HEK293 (cell line): ENCODE measurements around the gene PA2G4.

Experiments used
- CTCF ChIA-PET: fragments of 350-600 bp; formaldehyde crosslinking; extraction: SDS; loops from one replicate; lab custom pipeline; 2021; ENCODE audit warnings: antibody characterized with exemption; lab: Yijun Ruan, JAX
- POLR2A ChIA-PET: fragments of 300-600 bp; formaldehyde crosslinking; extraction: SDS; loops from one replicate; lab custom pipeline; 2020; ENCODE audit warnings: antibody characterized with exemption, inconsistent platforms; lab: Yijun Ruan, JAX
- H3K27ac ChIP-seq: fragments of 200-500 bp; sonication (Bioruptor generic); 2 replicates; pipeline ENCODE4 v1.5.1; 2014; ENCODE audit warnings: low read depth, low read length, control low read depth, inconsistent platforms; ENCODE audit errors: extremely low read depth
- H3K36me3 ChIP-seq, 2 experiments: fragments of 200-500 bp in 1 of 2; sonication (Bioruptor generic) in 1 of 2; 1 replicate in 1 of 2; 2 replicates in 1 of 2; pipeline ENCODE4 v1.5.1; 2014 to 2017; ENCODE audit warnings: inconsistent platforms in 2 of 2, low read length in 2 of 2; ENCODE audit not compliant: control insufficient read depth in 2 of 2, insufficient read depth in 1 of 2
- H3K4me1 ChIP-seq: fragments of 200-500 bp; sonication (Bioruptor generic); 2 replicates; pipeline ENCODE4 v1.5.1; 2014; ENCODE audit warnings: mild to moderate bottlenecking, low read length, inconsistent platforms; ENCODE audit not compliant: control insufficient read depth, insufficient read depth
- H3K4me3 ChIP-seq: 2 replicates; pipeline ENCODE4 v1.5.1; 2011; ENCODE audit warnings: low read depth, mild to moderate bottlenecking, control low read depth, low read length, moderate library complexity
- H3K9me3 ChIP-seq: fragments of 200-500 bp; sonication (Bioruptor generic); 2 replicates; pipeline ENCODE4 v1.5.1; 2014; ENCODE audit warnings: low read depth, low read length, inconsistent platforms; ENCODE audit not compliant: control insufficient read depth, insufficient read depth
- BCL11B ChIP-seq: fragments of 450-650 bp; formaldehyde crosslinking; IDR thresholded peaks from 2 replicates; pipeline ENCODE4 v1.5.1; 2016; ENCODE audit warnings: low read depth, missing biosample characterization, missing genetic modification characterization
- CTCF ChIP-seq: fragments of 450-650 bp; formaldehyde crosslinking; IDR thresholded peaks from 2 replicates; pipeline ENCODE4 v1.5.1; 2016; ENCODE audit warnings: missing biosample characterization, missing genetic modification characterization
- GLIS1 ChIP-seq: fragments of 450-650 bp; formaldehyde crosslinking; IDR thresholded peaks from 2 replicates; pipeline ENCODE4 v1.5.1; 2016; ENCODE audit warnings: missing biosample characterization, missing genetic modification characterization
- HOXD13 ChIP-seq: sonication (generic); formaldehyde crosslinking; IDR thresholded peaks from 2 replicates; pipeline ENCODE4 v1.8.0; 2022; ENCODE audit warnings: missing genetic modification reagents, borderline replicate concordance
- IKZF3 ChIP-seq: fragments of 450-650 bp; IDR thresholded peaks from 2 replicates; pipeline ENCODE4 v1.5.0; 2018; ENCODE audit warnings: missing biosample characterization, mild to moderate bottlenecking, missing genetic modification characterization, moderate library complexity
- KLF8 ChIP-seq: fragments of 450-650 bp; formaldehyde crosslinking; IDR thresholded peaks from 2 replicates; pipeline ENCODE4 v1.5.1; 2016; ENCODE audit warnings: missing biosample characterization, missing genetic modification characterization
- MYNN ChIP-seq: fragments of 450-650 bp; formaldehyde crosslinking; IDR thresholded peaks from 2 replicates; pipeline ENCODE4 v1.5.1; 2016; ENCODE audit warnings: missing biosample characterization, missing genetic modification characterization, borderline replicate concordance
- WT1 ChIP-seq: fragments of 450-650 bp; formaldehyde crosslinking; IDR thresholded peaks from 2 replicates; pipeline ENCODE4 v1.5.1; 2016; ENCODE audit warnings: missing biosample characterization, missing genetic modification characterization
- ZEB2 ChIP-seq: fragments of 450-650 bp; formaldehyde crosslinking; IDR thresholded peaks from 2 replicates; pipeline ENCODE4 v1.5.1; 2016; ENCODE audit warnings: missing biosample characterization, missing genetic modification characterization
- ZFP37 ChIP-seq: fragments of 450-650 bp; formaldehyde crosslinking; IDR thresholded peaks from 2 replicates; pipeline ENCODE4 v1.5.1; 2016; ENCODE audit warnings: missing biosample characterization, missing genetic modification characterization
- ZFP69B ChIP-seq: fragments of 450-650 bp; formaldehyde crosslinking; IDR thresholded peaks from 2 replicates; pipeline ENCODE4 v1.5.1; 2016; ENCODE audit warnings: missing biosample characterization, missing genetic modification characterization
- ZNF10 ChIP-seq: fragments of 450-650 bp; formaldehyde crosslinking; IDR thresholded peaks from 2 replicates; pipeline ENCODE4 v1.5.1; 2017; ENCODE audit warnings: missing biosample characterization, missing genetic modification characterization
- ZNF266 ChIP-seq: fragments of 450-650 bp; formaldehyde crosslinking; IDR thresholded peaks from 2 replicates; pipeline ENCODE4 v1.5.1; 2016; ENCODE audit warnings: missing biosample characterization, missing genetic modification characterization, low read depth
- ZNF398 ChIP-seq: fragments of 450-650 bp; formaldehyde crosslinking; IDR thresholded peaks from 2 replicates; pipeline ENCODE4 v1.5.1; 2017; ENCODE audit warnings: missing biosample characterization, missing genetic modification characterization
- ZNF510 ChIP-seq: fragments of 450-650 bp; formaldehyde crosslinking; IDR thresholded peaks from 2 replicates; pipeline ENCODE4 v1.5.1; 2018; ENCODE audit warnings: mild to moderate bottlenecking, missing genetic modification characterization, missing biosample characterization; ENCODE audit not compliant: insufficient replicate concordance
- ZNF561 ChIP-seq: fragments of 450-650 bp; IDR thresholded peaks from 2 replicates; pipeline ENCODE4 v1.5.1; 2018; ENCODE audit warnings: missing biosample characterization, missing genetic modification characterization, borderline replicate concordance
- ZNF600 ChIP-seq: fragments of 450-650 bp; formaldehyde crosslinking; IDR thresholded peaks from 2 replicates; pipeline ENCODE4 v1.5.1; 2016; ENCODE audit warnings: missing biosample characterization, missing genetic modification characterization
- ZNF610 ChIP-seq: fragments of 450-650 bp; formaldehyde crosslinking; IDR thresholded peaks from 2 replicates; pipeline ENCODE4 v1.5.1; 2016; ENCODE audit warnings: missing biosample characterization, missing genetic modification characterization, borderline replicate concordance
- ZNF623 ChIP-seq: fragments of 450-650 bp; formaldehyde crosslinking; IDR thresholded peaks from 2 replicates; pipeline ENCODE4 v1.5.1; 2016; ENCODE audit warnings: missing biosample characterization, missing genetic modification characterization
- ZNF654 ChIP-seq: fragments of 450-650 bp; formaldehyde crosslinking; IDR thresholded peaks from 2 replicates; pipeline ENCODE4 v1.5.1; 2016; ENCODE audit warnings: low read depth, missing biosample characterization, missing genetic modification characterization
- ZNF830 ChIP-seq: fragments of 450-650 bp; IDR thresholded peaks from 2 replicates; pipeline ENCODE4 v1.5.0; 2018; ENCODE audit warnings: missing biosample characterization, missing genetic modification characterization, low read depth, mild to moderate bottlenecking, moderate library complexity
- ZNF837 ChIP-seq: fragments of 450-650 bp; formaldehyde crosslinking; IDR thresholded peaks from 2 replicates; pipeline ENCODE4 v1.5.1; 2016; ENCODE audit warnings: missing biosample characterization, missing genetic modification characterization
- ZSCAN30 ChIP-seq: fragments of 450-650 bp; IDR thresholded peaks from 2 replicates; pipeline ENCODE4 v1.5.1; 2018; ENCODE audit warnings: missing biosample characterization, mild to moderate bottlenecking, missing genetic modification characterization, moderate library complexity

Gene PA2G4

DNA sequence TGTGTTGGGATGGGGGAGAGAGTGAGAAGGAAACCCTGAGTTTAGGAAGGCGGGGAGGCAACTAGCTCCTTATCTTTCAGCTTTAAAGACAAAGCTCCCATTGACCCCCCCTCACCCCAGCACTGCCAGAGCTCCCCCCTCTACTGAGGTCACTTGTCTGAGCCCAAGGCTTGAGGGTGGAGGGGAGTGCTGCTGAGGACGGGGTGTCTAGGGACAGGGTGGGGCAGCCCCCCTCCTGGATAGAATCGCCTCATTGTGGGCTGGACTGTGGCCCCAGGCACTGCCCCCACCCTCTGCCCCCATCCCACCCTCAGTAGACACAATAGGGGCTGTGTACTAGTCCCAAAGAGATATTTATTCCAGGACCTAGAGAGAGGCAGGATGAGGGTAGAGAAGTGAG lies 21.4 kb upstream of the PA2G4 start:
- Histone ChIP-seq H3K36me3 (peaks cover 0 to 3% of the 10 kb centered on the region in 2 experiments; a peak in 1 of 3 replicates), H3K4me3 (no peak overlapping the region), H3K4me1 (no peaks in the 10 kb centered on the region; the same call in 1 of the 2 replicates), H3K9me3 (no peaks in the 10 kb centered on the region), H3K27ac (no peak overlapping the region)
- CTCF ChIA-PET, result interaction anchor here (0.6 to 1.8 kb wide), 5 partner anchors 20 to 253 kb away, joined by 3 to 8 read pairs (median 3); partner anchors contain the start of gene SUOX
- peak; percentile 55 for TF ChIP-seq ZNF398 (tag by site-specific recombination)
- TF ChIP-seq MYNN (tag by site-specific recombination), result no peak
- POLR2A ChIA-PET, result interaction anchor here (0.5 to 5.0 kb wide), 2 partner anchors 21 to 38 kb away, joined by 3 to 39 read pairs; partner anchors contain the start of gene PA2G4

DNA sequence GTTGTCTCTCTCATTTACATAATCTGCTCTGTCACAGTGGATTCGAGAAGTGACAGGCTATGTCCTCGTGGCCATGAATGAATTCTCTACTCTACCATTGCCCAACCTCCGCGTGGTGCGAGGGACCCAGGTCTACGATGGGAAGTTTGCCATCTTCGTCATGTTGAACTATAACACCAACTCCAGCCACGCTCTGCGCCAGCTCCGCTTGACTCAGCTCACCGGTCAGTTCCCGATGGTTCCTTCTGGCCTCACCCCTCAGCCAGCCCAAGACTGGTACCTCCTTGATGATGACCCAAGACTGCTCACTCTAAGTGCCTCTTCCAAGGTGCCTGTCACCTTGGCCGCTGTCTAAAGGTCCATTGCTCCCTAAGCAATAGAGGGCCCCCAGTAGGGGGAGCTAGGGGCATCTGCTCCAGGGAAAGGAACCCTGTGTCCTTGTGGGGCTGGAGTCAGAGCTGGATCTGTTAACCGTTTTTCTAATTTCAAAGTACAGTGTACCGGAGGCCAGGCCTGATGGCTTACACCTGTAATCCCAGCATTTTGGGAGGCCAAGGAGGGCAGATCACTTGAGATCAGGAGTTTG lies 19.3 kb upstream of the PA2G4 start:
- no peak overlapping the region for H3K27ac ChIP-seq
- peaks cover 0 to 10% of the 10 kb centered on the region in 2 experiments; a peak in 2 of 3 replicates for H3K36me3 ChIP-seq
- no peak for TF ChIP-seq BCL11B
- 0 out of 2 replicates have a peak, but pooled peaks have one; percentile 48 for TF ChIP-seq ZSCAN30
- TF ChIP-seq ZNF561 (tag by site-specific recombination), result peak; percentile 38; the same call in 1 of the 2 replicates
- peak; percentile 43 for TF ChIP-seq ZNF654
- no peak for TF ChIP-seq ZNF10 (tag by site-specific recombination)
- 0 out of 2 replicates have a peak, but pooled peaks have one; percentile 10 for TF ChIP-seq CTCF
- TF ChIP-seq IKZF3 (tag by site-specific recombination), result peak; percentile 56; the same call in 1 of the 2 replicates
- POLR2A ChIA-PET, result interaction anchor here (0.5 to 5.0 kb wide), 4 partner anchors 17 to 33 kb away, joined by 3 to 39 read pairs (median 6); partner anchors contain the start of genes PA2G4 and ZC3H10
- CTCF ChIA-PET, result interaction anchor here (0.5 to 1.7 kb wide), 18 partner anchors 8 to 384 kb away, joined by 3 to 9 read pairs (median 4); partner anchors contain the start of genes ESYT1, PA2G4 and ZC3H10
- no peak overlapping the region for H3K4me3 ChIP-seq
- no peaks in the 10 kb centered on the region for H3K9me3 ChIP-seq
- no peaks in the 10 kb centered on the region; the same call in 1 of the 2 replicates for H3K4me1 ChIP-seq

- Histone ChIP-seq H3K27ac (no peak overlapping the region), H3K36me3 (peaks cover 0 to 10% of the 10 kb centered on the region in 2 experiments; a peak in 2 of 3 replicates), H3K9me3 (no peaks in the 10 kb centered on the region), H3K4me1 (no peaks in the 10 kb centered on the region), H3K4me3 (no peak overlapping the region)
- ChIA-PET CTCF (interaction anchor here (0.9 to 1.7 kb wide), 9 partner anchors 9 to 196 kb away, joined by 3 to 9 read pairs (median 3); partner anchors contain the start of genes PA2G4 and ZC3H10), POLR2A (interaction anchor here (0.6 to 5.0 kb wide), 3 partner anchors 18 to 33 kb away, joined by 3 to 39 read pairs (median 10); partner anchors contain the start of genes PA2G4 and ZC3H10)
- TF ChIP-seq WT1 (tag by site-specific recombination) (peak; percentile 39; the same call in 1 of the 2 replicates), ZNF266 (tag by site-specific recombination) (no peak)
Measured at GRCh38 chr12:56086096-56086495, 18.3 kb upstream of the PA2G4 start.

DNA sequence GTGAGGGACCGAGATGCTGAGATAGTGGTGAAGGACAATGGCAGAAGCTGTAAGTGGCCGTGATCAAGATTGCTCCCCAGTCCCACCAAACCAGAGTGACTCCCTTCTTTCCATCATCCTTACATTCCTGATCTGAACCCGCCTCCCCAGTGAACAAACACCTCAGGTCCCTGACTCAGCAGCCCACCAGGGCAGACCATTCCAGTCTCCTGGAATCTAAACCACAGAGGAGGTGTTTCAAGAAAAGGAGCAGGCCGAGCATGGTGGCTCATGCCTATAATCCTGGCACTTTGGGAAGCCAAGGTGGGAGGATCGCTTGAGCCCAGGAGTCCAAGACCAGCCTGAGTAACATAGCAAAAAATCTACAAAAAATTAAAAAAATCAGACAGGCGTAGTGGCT lies 17.8 kb upstream of the PA2G4 start:
- H3K4me3 ChIP-seq, result no peak overlapping the region
- peaks cover 0 to 10% of the 10 kb centered on the region in 2 experiments; a peak in 2 of 3 replicates for H3K36me3 ChIP-seq
- H3K4me1 ChIP-seq, result no peaks in the 10 kb centered on the region
- H3K27ac ChIP-seq, result no peak overlapping the region
- CTCF ChIA-PET, result interaction anchor here (0.6 to 1.7 kb wide), 7 partner anchors 11 to 39 kb away, joined by 3 to 9 read pairs (median 3); partner anchors contain the start of genes PA2G4 and ZC3H10
- no peaks in the 10 kb centered on the region; the same call in 1 of the 2 replicates for H3K9me3 ChIP-seq
- POLR2A ChIA-PET, result interaction anchor here (0.6 to 5.0 kb wide), 2 partner anchors 18 to 33 kb away, joined by 3 to 39 read pairs; partner anchors contain the start of gene PA2G4
- TF ChIP-seq ZNF623 (tag by site-specific recombination) (no peak), ZNF610 (tag by site-specific recombination) (no peak), ZNF600 (no peak), ZEB2 (no peak), ZNF830 (no peak), GLIS1 (tag by site-specific recombination) (no peak), ZNF837 (tag by site-specific recombination) (no peak), KLF8 (tag by site-specific recombination) (no peak), ZFP37 (tag by site-specific recombination) (no peak), HOXD13 (CRISPR knock-in tag) (no peak), ZFP69B (tag by site-specific recombination) (no peak), ZNF510 (tag by site-specific recombination) (no peak)
